Cardiac fibroblast (primary cell): ENCODE measurements around the gene HEATR1.
"Not testable (repeated sequence)": the region's sequence is repeated elsewhere in the genome, so short reads cannot be mapped to it uniquely, and the experiment has no call there.

Source experiments
- DNase-seq, 2 donors: peaks; one replicate each; pipeline versions ENCODE4 v3.0.0 to v3.0.0-alpha.2; 2010; ENCODE audit warnings: low read depth in 2 of 2
- H3K4me3 ChIP-seq, 2 donors: replicated peaks in 1 of 2; 1 replicate in 1 of 2; 2 replicates in 1 of 2; pipeline ENCODE4 v1.5.1; 2011; ENCODE audit warnings: low read depth in 2 of 2, low read length in 2 of 2, mild to moderate bottlenecking in 2 of 2, moderate library complexity in 1 of 2
- TF ChIP-seq, protein P1 (sequence below): IDR thresholded peaks from one replicate; pipeline ENCODE4 v1.5.1; 2011; ENCODE audit warnings: low read depth, mild to moderate bottlenecking, low read length, inconsistent platforms

Gene HEATR1

DNA sequence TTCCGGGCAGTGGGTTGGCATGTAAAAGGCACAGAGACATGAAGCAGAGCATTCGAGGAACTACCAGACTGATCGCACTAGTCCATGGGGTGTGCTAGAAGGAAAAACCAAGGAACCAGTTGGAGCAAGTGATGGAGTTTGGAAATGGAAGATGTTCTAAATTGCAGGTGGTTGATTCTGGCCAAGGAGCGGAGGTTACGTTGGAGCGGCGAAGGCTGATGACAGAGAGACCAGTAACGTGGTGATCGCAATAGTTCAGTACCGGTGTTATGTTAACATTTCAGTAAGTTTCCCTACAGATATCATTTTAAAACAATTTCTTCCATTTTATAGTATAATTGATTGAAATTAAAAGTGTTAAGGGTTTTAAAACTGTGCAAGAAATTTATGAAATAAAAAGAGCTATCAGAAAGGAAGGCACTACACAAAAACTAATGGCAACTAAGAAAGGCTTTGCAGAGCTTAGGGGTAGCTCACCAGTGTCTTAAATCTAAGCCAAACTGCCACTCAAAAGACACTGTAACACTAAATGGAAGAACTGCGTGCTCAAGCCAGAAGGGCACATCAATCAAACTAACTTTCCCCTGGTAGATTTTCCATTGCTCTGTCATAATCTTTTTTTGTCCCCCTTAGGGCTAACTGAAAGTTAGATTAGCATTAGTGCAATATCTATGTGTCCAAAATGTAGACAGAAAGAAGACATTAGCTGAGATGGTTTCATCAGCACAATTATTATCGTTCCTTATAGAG is 11.3 kb upstream of the HEATR1 start:
- no peak for DNase-seq
- H3K4me3 ChIP-seq = no peak overlapping the region
- TF ChIP-seq, protein P1, sequence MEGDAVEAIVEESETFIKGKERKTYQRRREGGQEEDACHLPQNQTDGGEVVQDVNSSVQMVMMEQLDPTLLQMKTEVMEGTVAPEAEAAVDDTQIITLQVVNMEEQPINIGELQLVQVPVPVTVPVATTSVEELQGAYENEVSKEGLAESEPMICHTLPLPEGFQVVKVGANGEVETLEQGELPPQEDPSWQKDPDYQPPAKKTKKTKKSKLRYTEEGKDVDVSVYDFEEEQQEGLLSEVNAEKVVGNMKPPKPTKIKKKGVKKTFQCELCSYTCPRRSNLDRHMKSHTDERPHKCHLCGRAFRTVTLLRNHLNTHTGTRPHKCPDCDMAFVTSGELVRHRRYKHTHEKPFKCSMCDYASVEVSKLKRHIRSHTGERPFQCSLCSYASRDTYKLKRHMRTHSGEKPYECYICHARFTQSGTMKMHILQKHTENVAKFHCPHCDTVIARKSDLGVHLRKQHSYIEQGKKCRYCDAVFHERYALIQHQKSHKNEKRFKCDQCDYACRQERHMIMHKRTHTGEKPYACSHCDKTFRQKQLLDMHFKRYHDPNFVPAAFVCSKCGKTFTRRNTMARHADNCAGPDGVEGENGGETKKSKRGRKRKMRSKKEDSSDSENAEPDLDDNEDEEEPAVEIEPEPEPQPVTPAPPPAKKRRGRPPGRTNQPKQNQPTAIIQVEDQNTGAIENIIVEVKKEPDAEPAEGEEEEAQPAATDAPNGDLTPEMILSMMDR = no peak

DNA sequence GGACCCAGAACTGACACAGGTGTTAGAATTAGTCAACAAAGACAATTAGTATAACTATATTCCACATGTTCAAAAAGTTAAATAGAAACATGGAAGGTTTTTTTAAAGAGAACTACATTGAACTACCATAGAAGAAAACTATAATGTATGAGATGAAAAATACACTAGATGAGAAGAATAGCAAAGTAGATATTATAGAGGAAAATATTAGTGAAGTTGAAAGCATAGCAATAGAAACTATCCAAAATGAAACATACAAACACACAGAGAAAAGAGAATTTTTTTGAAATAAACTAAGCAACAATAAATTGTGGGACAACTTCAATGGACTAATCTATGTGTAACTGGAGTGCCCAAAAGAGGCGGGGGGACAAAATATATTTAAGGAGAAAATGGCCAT is 8.0 kb upstream of the HEATR1 start:
- no peak for DNase-seq
- TF ChIP-seq, protein P1 = no peak
- no peak overlapping the region for H3K4me3 ChIP-seq

DNA sequence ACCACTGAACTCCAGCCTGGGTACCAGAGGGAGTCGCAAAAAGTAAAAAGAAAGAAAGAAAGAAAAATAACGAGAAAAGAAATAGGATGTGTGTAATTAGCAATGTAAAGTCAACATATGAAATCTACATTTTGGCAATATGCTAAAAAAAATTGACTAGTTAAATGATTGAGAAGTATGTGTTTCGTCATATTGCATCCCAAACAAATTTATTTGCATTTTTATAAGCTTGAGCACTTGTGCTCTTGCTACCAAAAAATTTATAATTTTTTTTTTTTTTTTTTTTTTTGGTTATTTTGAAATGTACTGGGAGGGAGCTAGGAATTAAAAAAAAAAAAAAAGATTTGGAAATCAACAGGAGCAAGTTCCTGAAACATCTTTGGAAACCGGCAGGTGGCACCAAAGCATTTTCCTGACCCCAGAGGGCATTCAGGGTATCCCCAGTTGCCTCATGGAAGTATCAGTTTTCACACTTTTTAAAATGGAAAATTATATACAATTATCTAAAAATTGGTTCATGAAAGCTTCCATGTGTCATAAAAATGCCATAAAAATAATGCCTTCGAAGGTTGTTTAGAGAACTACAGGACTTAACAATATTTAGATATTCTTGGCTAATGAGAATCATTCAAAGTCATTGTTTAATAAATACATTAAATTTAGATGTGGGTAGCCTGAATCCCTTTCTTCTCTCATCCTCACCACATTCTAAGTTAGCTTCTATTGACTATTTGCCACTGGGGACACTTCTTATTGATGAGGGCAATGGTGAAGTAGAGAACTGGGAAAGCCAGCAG is 4.8 kb upstream of the HEATR1 start:
- peak; percentile 71 to 84 for DNase-seq
- H3K4me3 ChIP-seq = no peak overlapping the region

DNA sequence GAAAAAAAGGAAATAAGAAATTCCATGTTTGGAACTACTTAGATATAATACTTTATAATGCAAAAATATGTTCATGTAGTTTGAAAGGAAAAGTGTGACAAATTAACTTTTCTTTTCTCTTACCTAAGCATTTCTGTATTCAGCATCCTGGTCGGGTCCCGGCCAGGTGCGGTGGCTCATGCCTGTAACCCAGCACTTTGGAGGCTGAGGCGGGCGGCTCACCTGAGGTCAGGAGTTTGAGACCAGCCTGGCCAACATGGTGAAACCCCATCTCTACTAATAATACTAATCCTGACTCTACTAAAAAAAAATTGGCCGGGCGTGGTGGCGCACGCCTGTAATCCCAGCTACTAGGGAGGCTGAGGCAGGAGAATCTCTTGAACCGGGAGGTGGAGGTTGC is 3.3 kb upstream of the HEATR1 start:
- not testable (repeated sequence) for DNase-seq, H3K4me3 ChIP-seq

More for the DNA sequence above, 4.8 kb upstream of the HEATR1 start:
- TF ChIP-seq, protein P1 = peak; percentile 46

DNA sequence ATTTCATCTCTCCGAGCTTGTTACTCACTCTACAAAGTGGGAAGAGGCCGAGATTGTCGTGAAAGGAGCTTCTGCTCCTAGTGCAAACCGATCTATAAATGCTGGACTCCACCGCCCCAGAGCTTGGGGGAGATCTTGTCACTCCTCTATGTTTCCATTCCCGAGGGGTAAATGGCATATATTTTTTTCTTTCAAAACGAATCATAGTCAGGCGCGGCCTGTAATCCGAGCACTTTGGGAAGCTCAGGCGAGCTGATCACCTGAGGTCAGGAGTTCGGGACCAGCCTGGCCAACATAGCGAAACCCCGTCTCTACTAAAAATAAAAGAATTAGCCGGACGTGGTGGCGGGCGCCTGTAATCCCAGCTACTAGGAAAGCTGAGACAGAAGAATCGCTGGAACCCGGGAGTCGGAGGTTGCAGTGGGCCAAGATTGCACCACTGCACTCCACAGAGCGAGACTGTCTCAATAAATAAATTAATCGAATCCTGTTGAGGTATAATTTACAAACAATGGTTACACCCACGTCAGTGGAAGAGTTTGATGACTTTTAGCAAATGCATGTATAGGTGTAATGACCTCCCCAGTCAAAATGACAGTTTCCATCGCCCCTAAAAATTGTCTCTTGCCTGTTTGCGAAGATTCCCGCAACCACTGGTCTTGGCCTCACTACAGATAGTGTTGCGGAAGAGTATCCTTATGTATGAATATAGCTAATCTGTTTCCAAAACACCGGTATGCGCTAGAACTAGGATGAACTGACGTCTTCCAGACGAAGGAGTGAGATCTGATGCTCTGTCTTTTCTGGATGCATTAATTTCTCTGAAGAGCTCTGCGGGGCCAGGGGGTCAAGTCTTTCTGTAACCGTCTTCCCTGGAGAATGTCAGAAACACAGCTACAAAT is 840 bp upstream of the HEATR1 start:
- TF ChIP-seq, protein P1 = no peak

DNA sequence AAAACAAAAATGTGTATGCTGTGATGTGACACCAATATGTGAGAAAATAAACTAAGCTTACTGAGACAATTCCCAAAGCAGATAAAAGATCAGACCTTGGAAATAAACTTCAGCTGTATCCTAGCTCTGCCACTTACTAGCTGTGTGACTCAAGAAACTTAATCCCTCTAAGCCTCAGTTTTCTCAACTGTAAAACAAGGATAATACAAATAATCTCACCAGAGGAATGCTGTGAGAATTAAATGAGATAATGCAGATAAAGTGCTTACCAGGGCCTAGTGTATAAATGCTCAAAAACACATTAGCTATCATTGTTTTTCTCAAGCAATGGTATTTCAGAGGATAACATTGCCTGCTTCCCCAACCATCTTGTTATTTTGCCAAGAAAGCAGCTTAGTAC is 2.1 kb downstream of the HEATR1 start:
- DNase-seq = no peak
- TF ChIP-seq, protein P1 = no peak
- no peak overlapping the region for H3K4me3 ChIP-seq

More for the DNA sequence above, 840 bp upstream of the HEATR1 start:
- peak overlapping the region; percentile 77 to 83 for H3K4me3 ChIP-seq
- DNase-seq = no peak
